NCI-H2227 (cell line): ENCODE measurements around the gene DRD5.
"Not testable (repeated sequence)": the region's sequence is repeated elsewhere in the genome, so short reads cannot be mapped to it uniquely, and the experiment has no call there.

Source experiments
- DNase-seq: peaks from one replicate; lab custom pipeline; 2025; ENCODE audit not compliant: unreplicated experiment; lab: John Stamatoyannopoulos, UW

Gene DRD5

GRCh38 chr4:9781343-9782135 is at the start of gene DRD5:
Gene DRD5, plus strand, starts transcription at chr4:9781634. Its CDS starts 396 bp downstream, at chr4:9782030.
- no peak for DNase-seq

GRCh38 chr4:9732256-9732655 is 49.2 kb upstream of the DRD5 start:
- DNase-seq, result not testable (repeated sequence)

GRCh38 chr4:9735515-9735914 is 45.9 kb upstream of the DRD5 start:
- no peak for DNase-seq

- not testable (repeated sequence) for DNase-seq
Measured at GRCh38 chr4:9737280-9737679, 44.2 kb upstream of the DRD5 start.

GRCh38 chr4:9743789-9744188 is 37.6 kb upstream of the DRD5 start:
- DNase-seq, result not testable (repeated sequence)

- no peak for DNase-seq
Measured at GRCh38 chr4:9745782-9746181, 35.7 kb upstream of the DRD5 start.

GRCh38 chr4:9758641-9759317 is 22.7 kb upstream of the DRD5 start:
- DNase-seq, result no peak

- peak; percentile 19 for DNase-seq
Measured at GRCh38 chr4:9762823-9763475, 18.5 kb upstream of the DRD5 start.

GRCh38 chr4:9764155-9764696 is 17.2 kb upstream of the DRD5 start:
- DNase-seq, result no peak

- DNase-seq, result no peak
Measured at GRCh38 chr4:9765091-9765490, 16.3 kb upstream of the DRD5 start.

GRCh38 chr4:9769321-9769720 is 12.1 kb upstream of the DRD5 start:
- no peak for DNase-seq

- DNase-seq, result no peak
Measured at GRCh38 chr4:9771034-9771433, 10.4 kb upstream of the DRD5 start.

GRCh38 chr4:9773471-9773870 is 8.0 kb upstream of the DRD5 start:
- DNase-seq, result no peak

- no peak for DNase-seq
Measured at GRCh38 chr4:9782136-9782436, 652 bp downstream of the DRD5 start.

GRCh38 chr4:9785891-9786290 is 4.5 kb downstream of the DRD5 start:
- DNase-seq, result not testable (repeated sequence)

GRCh38 chr4:9792381-9792780 is 10.9 kb downstream of the DRD5 start:
- no peak for DNase-seq

- DNase-seq, result not testable (repeated sequence)
Measured at GRCh38 chr4:9796641-9797040, 15.2 kb downstream of the DRD5 start.

GRCh38 chr4:9800848-9801247 is 19.4 kb downstream of the DRD5 start:
- DNase-seq, result no peak

- no peak for DNase-seq
Measured at GRCh38 chr4:9804918-9805317, 23.5 kb downstream of the DRD5 start.

GRCh38 chr4:9808077-9808476 is 26.6 kb downstream of the DRD5 start:
- no peak for DNase-seq

- no peak for DNase-seq
Measured at GRCh38 chr4:9811806-9812205, 30.4 kb downstream of the DRD5 start.
